Measurements from ENCODE around the gene MORN5. TPM values are rescaled to one million over a fixed set of nuclear protein-coding genes. Genes with fewer than 3 reads are reported as not detected.

Gene MORN5
- total RNA-seq, 1 donor from 2014 or later, result not detected

DNA sequence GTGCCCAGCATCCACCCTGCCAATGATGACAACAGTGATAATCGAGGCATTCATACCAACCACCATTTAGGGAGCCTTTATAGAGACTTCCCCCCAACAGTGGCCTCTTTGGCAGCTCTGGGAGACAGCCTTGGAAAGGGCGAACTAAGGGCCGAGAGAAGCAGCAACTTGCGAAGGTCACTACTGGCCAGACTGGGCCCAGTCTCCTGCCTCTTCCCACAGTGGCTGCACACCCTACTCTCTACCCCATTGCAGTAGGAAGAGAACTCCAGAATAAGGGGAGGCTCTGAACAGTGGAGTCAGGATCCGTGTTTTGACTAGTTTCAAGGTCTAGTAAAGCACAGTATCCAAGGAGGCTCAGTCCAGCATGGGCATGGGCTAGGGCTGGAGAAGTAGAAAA, 63.7 kb downstream of the MORN5 start:
- DNase-seq (ENCODE audit: low read depth), result no peak
- no peak overlapping the region for H3K4me3 ChIP-seq (ENCODE audit: low read depth, low read length)
- no peak for TF ChIP-seq CTCF (conservative IDR thresholded peaks at IDR 0.05; ENCODE audit: low read depth, low read length)

GRCh38 chr9:122225312-122226141, 65.8 kb downstream of the MORN5 start:
- H3K4me3 ChIP-seq (ENCODE audit: low read depth, low read length), result peak overlapping the region; percentile 6
- no peak for TF ChIP-seq CTCF (conservative IDR thresholded peaks at IDR 0.05; ENCODE audit: low read depth, low read length)
- DNase-seq (ENCODE audit: low read depth), result no peak

DNA sequence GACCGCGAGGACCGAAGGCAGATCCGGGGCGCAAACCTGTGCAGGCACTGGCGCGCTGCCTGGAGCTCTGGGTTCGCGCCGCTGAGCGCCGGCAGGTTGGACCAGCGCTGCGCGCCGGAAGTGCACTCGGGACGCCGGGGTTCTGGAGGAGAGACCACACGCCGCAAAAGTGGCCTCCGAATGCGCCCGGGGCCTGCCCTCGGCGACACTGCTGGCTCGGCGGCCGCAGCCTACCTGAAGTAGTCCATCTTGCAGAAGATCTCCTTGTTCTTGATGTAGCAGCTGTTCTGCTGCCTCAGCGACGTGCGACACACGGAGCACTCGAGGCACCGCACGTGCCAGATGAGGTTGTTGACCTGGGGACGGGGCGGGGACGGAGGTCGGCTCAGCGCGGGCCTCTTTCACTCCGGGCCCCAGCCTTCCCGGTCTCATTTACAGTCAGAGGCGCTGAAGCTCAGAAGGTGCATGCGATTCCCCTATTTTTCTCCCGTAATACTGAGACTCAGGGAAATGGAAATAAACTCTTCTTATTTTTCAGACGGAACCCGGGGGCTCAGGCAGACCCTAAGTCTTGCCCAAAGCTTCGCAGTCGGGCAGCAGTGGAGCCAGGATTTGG, 66.5 kb downstream of the MORN5 start:
- no peak for DNase-seq (ENCODE audit: low read depth)
- TF ChIP-seq CTCF (conservative IDR thresholded peaks at IDR 0.05; ENCODE audit: low read depth, low read length), result no peak
- H3K4me3 ChIP-seq (ENCODE audit: low read depth, low read length), result peak overlapping the region; percentile 6

- no peak for DNase-seq (ENCODE audit: low read depth)
- TF ChIP-seq CTCF (conservative IDR thresholded peaks at IDR 0.05; ENCODE audit: low read depth, low read length), result no peak
- no peak overlapping the region for H3K4me3 ChIP-seq (ENCODE audit: low read depth, low read length)
These were observed 67.3 kb downstream of the MORN5 start for GRCh38 chr9:122226758-122227574.

GRCh38 chr9:122227575-122227900, 67.8 kb downstream of the MORN5 start:
- TF ChIP-seq CTCF (conservative IDR thresholded peaks at IDR 0.05; ENCODE audit: low read depth, low read length), result no peak
- DNase-seq (ENCODE audit: low read depth), result no peak
- no peak overlapping the region for H3K4me3 ChIP-seq (ENCODE audit: low read depth, low read length)

DNA sequence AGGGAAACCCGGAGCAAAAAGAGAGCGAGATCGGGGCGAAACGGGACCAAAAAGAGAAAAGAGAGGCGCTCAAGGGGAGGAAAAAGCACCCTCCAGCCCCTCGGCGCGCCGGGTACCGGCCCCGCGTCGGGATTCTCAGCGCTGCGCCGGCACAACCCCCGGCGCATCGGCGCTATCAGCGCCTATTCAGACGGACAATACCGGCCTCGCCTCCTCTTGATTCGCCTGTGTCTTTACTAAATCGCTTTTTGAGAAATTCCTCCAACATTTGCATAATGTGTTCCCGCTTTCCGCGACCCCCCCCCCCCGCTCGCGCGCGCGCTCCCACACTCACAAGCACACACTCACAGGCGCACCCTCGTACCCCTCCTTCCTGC, 68.5 kb downstream of the MORN5 start:
- TF ChIP-seq CTCF (conservative IDR thresholded peaks at IDR 0.05; ENCODE audit: low read depth, low read length), result no peak
- DNase-seq (ENCODE audit: low read depth), result no peak
- peak overlapping the region; percentile 6 for H3K4me3 ChIP-seq (ENCODE audit: low read depth, low read length)
